Measurements from ENCODE around the gene TMEM100. TPM values are rescaled to one million over a fixed set of nuclear protein-coding genes. Genes with fewer than 3 reads are reported as not detected.

The TMEM100 gene
- total and polyA plus RNA-seq, 2 experiments from 2014 or later = 0.39 TPM; not detected in 1

DNA sequence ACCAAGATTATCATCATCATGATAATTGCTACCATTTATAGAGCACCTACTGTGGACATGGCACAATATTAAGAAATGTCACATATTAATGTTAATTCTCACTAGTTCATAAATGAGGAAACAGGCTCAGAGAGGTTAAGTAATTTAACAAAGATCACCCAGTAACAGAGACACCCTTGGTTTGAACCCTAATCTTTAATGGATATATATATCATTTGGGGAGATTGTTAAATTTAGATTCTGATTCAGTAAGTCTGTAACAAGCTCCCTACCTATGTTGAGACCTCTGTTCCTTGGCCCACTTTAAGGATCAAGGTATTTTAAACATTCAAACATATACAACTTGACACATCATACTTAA lies 804 bp upstream of the TMEM100 start:
- no peak for TF ChIP-seq CTCF (IDR thresholded peaks at IDR 0.05; ENCODE audit: low read depth, low read length)
- DNase-seq (ENCODE audit: low read depth in 1 of 2, low spot score in 1 of 2) = no peak
- Histone ChIP-seq H3K36me3 (no peaks in the 10 kb centered on the region), H3K27me3 (no peaks in the 10 kb centered on the region), H3K4me1 (ENCODE audit: low read depth) (peaks cover 41% of the 10 kb centered on the region), H3K4me3 (no peak overlapping the region), H3K9me3 (ENCODE audit: low read depth) (no peaks in the 10 kb centered on the region), H3K27ac (no peak overlapping the region)

DNA sequence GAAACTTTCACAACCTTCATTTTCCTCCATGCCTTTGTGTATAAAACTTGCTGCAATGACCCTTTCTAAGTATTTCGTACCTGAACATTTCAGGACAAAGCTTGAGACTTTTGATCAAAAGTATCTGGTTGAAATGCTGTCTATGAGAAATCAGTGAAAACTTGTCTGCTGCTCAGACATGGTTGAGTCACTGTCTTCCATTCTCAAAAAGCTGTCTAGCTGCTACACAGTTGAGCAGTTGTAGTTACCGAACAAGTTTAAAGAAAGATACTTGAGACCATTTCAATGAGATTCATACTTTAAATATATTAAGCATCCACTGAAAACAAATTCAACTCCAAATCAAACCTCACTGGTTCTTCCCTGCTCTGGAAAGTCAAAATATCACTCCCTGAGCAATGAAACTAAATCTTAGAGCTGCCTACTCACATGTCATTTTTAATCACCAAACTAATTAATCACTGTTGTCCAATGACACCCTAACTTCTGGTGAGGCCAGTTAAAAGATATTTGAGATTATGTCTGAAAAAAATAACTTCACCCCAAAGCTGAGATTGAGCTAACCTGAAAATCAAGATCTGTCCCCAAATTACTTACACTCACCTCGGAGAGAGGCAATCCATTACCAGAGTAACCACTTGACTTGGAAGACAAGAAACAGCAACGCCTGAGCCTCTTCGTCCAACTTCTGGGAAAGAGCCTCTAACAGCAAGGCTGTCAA lies 488 bp downstream of the TMEM100 start:
- Histone ChIP-seq H3K4me1 (ENCODE audit: low read depth) (peaks cover 41% of the 10 kb centered on the region), H3K27me3 (no peaks in the 10 kb centered on the region), H3K36me3 (no peaks in the 10 kb centered on the region), H3K27ac (no peak overlapping the region), H3K9me3 (ENCODE audit: low read depth) (no peaks in the 10 kb centered on the region), H3K4me3 (no peak overlapping the region)
- DNase-seq (ENCODE audit: low read depth in 1 of 2, low spot score in 1 of 2) = peak in 1 of 2 donors; percentile 22
- no peak for TF ChIP-seq CTCF (IDR thresholded peaks at IDR 0.05; ENCODE audit: low read depth, low read length)

GRCh38 chr17:55720919-55721836 lies 1.5 kb downstream of the TMEM100 start:
- no peak for TF ChIP-seq CTCF (IDR thresholded peaks at IDR 0.05; ENCODE audit: low read depth, low read length)
- Histone ChIP-seq H3K36me3 (no peaks in the 10 kb centered on the region), H3K9me3 (ENCODE audit: low read depth) (no peaks in the 10 kb centered on the region), H3K27ac (no peak overlapping the region), H3K4me3 (no peak overlapping the region), H3K4me1 (ENCODE audit: low read depth) (peaks cover 41% of the 10 kb centered on the region), H3K27me3 (no peaks in the 10 kb centered on the region)
- DNase-seq (ENCODE audit: low read depth in 1 of 2, low spot score in 1 of 2) = peak in 1 of 2 donors; percentile 20

DNA sequence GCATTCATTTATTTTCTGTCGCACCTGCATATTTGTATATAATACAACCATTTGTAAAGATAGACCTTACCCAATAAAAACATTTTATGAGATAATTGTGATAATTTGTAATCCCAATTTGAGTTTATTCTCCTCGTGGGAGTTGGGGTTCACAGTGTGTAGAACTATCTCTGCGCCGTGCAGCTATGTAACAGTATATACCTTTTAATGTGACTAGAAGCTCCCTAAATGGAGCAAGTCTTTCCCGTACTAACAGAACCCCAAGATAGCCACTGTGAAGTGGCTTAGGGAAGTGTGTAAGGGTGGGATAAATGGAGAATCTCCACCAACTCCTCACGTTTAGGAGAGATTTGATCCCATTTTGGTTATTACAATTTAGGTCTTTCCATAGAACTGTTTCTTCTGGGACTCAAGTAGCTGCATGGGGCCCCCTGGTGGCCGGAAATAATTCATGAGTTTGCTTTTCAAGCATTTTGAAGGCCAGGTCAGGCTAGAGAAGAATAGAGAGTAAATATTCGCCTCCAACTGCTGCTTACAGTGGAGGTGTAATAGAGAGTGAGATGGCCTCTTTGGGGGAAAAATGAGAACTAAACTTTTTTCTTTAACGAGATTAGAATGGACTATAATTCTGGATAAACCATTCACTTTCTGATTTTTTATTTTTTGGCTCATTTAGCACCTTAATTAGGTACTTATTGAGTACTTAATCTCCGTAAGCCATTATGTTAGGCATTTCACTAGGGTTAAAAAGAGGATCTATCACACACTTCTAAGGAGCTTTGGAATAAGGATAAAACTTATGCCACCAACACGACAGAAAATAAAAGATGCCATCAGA lies 4.5 kb downstream of the TMEM100 start:
- peak; percentile 83 to 85 for DNase-seq (ENCODE audit: low read depth in 1 of 2, low spot score in 1 of 2)
- Histone ChIP-seq H3K4me1 (ENCODE audit: low read depth) (peaks cover 24% of the 10 kb centered on the region), H3K4me3 (no peak overlapping the region), H3K27me3 (no peaks in the 10 kb centered on the region), H3K36me3 (no peaks in the 10 kb centered on the region), H3K27ac (no peak overlapping the region), H3K9me3 (ENCODE audit: low read depth) (no peaks in the 10 kb centered on the region)
- peak; percentile 72 for TF ChIP-seq CTCF (IDR thresholded peaks at IDR 0.05; ENCODE audit: low read depth, low read length)

GRCh38 chr17:55717432-55717831 lies 5.2 kb downstream of the TMEM100 start:
- H3K4me3 ChIP-seq = no peak overlapping the region
- no peak for TF ChIP-seq CTCF (IDR thresholded peaks at IDR 0.05; ENCODE audit: low read depth, low read length)
- no peaks in the 10 kb centered on the region for H3K27me3 ChIP-seq
- no peak overlapping the region for H3K27ac ChIP-seq
- H3K36me3 ChIP-seq = no peaks in the 10 kb centered on the region
- peaks cover 17% of the 10 kb centered on the region for H3K4me1 ChIP-seq (ENCODE audit: low read depth)
- no peaks in the 10 kb centered on the region for H3K9me3 ChIP-seq (ENCODE audit: low read depth)
- no peak for DNase-seq (ENCODE audit: low read depth in 1 of 2, low spot score in 1 of 2)
